ENCODE data around the gene CHCHD6.

CHCHD6 gene

GRCh38 chr3:127006781-127007436, 302.9 kb downstream of the CHCHD6 start:
- no peaks in the 10 kb centered on the region for H3K9me3 ChIP-seq (ENCODE audit: insufficient read depth, low read length, severe bottlenecking)
- H3K79me2 ChIP-seq (ENCODE audit: insufficient read depth, low read length): no peaks in the 10 kb centered on the region
- H3K36me3 ChIP-seq (ENCODE audit: insufficient read depth, low read length): peaks cover 56% of the 10 kb centered on the region
- no peak overlapping the region for H3K4me2 ChIP-seq (ENCODE audit: insufficient read depth, low read length)
- H2AFZ ChIP-seq (ENCODE audit: low read depth, low read length): no peak overlapping the region
- H3K9ac ChIP-seq (ENCODE audit: low read depth, low read length): no peak overlapping the region
- no peak for DNase-seq
- H3K27me3 ChIP-seq (ENCODE audit: insufficient read depth, low read length, poor library complexity): no peaks in the 10 kb centered on the region
- H3K27ac ChIP-seq (ENCODE audit: low read length): no peak overlapping the region
- no peak overlapping the region for H3K4me3 ChIP-seq (ENCODE audit: low read depth in 1 of 2, low read length in 2 of 2)
- TF ChIP-seq EZH2 (IDR thresholded peaks at IDR 0.05; ENCODE audit: borderline replicate concordance, low read depth, low read length, severe bottlenecking): no peak
- no peak for TF ChIP-seq CTCF (IDR thresholded peaks at IDR 0.05; ENCODE audit: borderline replicate concordance, extremely low read depth, low read length, poor library complexity, severe bottlenecking)
- ATAC-seq (ENCODE audit: insufficient read depth, low read depth): no peak
- no peaks in the 10 kb centered on the region for H3K4me1 ChIP-seq (ENCODE audit: insufficient read depth, low read length)
- H4K20me1 ChIP-seq (ENCODE audit: insufficient read depth, low read length): peaks cover 44% of the 10 kb centered on the region

GRCh38 chr3:127008236-127008635, 304.2 kb downstream of the CHCHD6 start:
- H3K27me3 ChIP-seq (ENCODE audit: insufficient read depth, low read length, poor library complexity): no peaks in the 10 kb centered on the region
- no peak for ATAC-seq (ENCODE audit: insufficient read depth, low read depth)
- H3K9me3 ChIP-seq (ENCODE audit: insufficient read depth, low read length, severe bottlenecking): no peaks in the 10 kb centered on the region
- H3K4me1 ChIP-seq (ENCODE audit: insufficient read depth, low read length): no peaks in the 10 kb centered on the region
- H3K79me2 ChIP-seq (ENCODE audit: insufficient read depth, low read length): no peaks in the 10 kb centered on the region
- H3K4me3 ChIP-seq (ENCODE audit: low read depth in 1 of 2, low read length in 2 of 2): no peak overlapping the region
- no peak overlapping the region for H2AFZ ChIP-seq (ENCODE audit: low read depth, low read length)
- no peak overlapping the region for H3K4me2 ChIP-seq (ENCODE audit: insufficient read depth, low read length)
- H3K36me3 ChIP-seq (ENCODE audit: insufficient read depth, low read length): peaks cover 65% of the 10 kb centered on the region
- TF ChIP-seq CTCF (IDR thresholded peaks at IDR 0.05; ENCODE audit: borderline replicate concordance, extremely low read depth, low read length, poor library complexity, severe bottlenecking) (no peak), EZH2 (IDR thresholded peaks at IDR 0.05; ENCODE audit: borderline replicate concordance, low read depth, low read length, severe bottlenecking) (no peak)
- DNase-seq: no peak
- peaks cover 44% of the 10 kb centered on the region for H4K20me1 ChIP-seq (ENCODE audit: insufficient read depth, low read length)
- no peak overlapping the region for H3K9ac ChIP-seq (ENCODE audit: low read depth, low read length)
- no peak overlapping the region for H3K27ac ChIP-seq (ENCODE audit: low read length)

GRCh38 chr3:127009531-127009930, 305.5 kb downstream of the CHCHD6 start:
- Histone ChIP-seq H3K4me1 (ENCODE audit: insufficient read depth, low read length) (no peaks in the 10 kb centered on the region), H3K4me3 (ENCODE audit: low read depth in 1 of 2, low read length in 2 of 2) (no peak overlapping the region), H3K4me2 (ENCODE audit: insufficient read depth, low read length) (no peak overlapping the region), H2AFZ (ENCODE audit: low read depth, low read length) (no peak overlapping the region), H3K79me2 (ENCODE audit: insufficient read depth, low read length) (no peaks in the 10 kb centered on the region), H3K27me3 (ENCODE audit: insufficient read depth, low read length, poor library complexity) (no peaks in the 10 kb centered on the region), H3K9me3 (ENCODE audit: insufficient read depth, low read length, severe bottlenecking) (no peaks in the 10 kb centered on the region), H3K27ac (ENCODE audit: low read length) (no peak overlapping the region), H4K20me1 (ENCODE audit: insufficient read depth, low read length) (peaks cover 36% of the 10 kb centered on the region), H3K9ac (ENCODE audit: low read depth, low read length) (no peak overlapping the region), H3K36me3 (ENCODE audit: insufficient read depth, low read length) (peaks cover 69% of the 10 kb centered on the region)
- DNase-seq (no peak), ATAC-seq (ENCODE audit: insufficient read depth, low read depth) (no peak)
- TF ChIP-seq EZH2 (IDR thresholded peaks at IDR 0.05; ENCODE audit: borderline replicate concordance, low read depth, low read length, severe bottlenecking) (no peak), CTCF (IDR thresholded peaks at IDR 0.05; ENCODE audit: borderline replicate concordance, extremely low read depth, low read length, poor library complexity, severe bottlenecking) (no peak)

Measured in DND-41 (cell line).